ENCODE results near the gene APBA2. TPM values are rescaled to one million over a fixed set of nuclear protein-coding genes. Genes with fewer than 3 reads are reported as not detected.

Gene APBA2
- total RNA-seq, 1 experiment from 2014 or later = 0.31 TPM

DNA sequence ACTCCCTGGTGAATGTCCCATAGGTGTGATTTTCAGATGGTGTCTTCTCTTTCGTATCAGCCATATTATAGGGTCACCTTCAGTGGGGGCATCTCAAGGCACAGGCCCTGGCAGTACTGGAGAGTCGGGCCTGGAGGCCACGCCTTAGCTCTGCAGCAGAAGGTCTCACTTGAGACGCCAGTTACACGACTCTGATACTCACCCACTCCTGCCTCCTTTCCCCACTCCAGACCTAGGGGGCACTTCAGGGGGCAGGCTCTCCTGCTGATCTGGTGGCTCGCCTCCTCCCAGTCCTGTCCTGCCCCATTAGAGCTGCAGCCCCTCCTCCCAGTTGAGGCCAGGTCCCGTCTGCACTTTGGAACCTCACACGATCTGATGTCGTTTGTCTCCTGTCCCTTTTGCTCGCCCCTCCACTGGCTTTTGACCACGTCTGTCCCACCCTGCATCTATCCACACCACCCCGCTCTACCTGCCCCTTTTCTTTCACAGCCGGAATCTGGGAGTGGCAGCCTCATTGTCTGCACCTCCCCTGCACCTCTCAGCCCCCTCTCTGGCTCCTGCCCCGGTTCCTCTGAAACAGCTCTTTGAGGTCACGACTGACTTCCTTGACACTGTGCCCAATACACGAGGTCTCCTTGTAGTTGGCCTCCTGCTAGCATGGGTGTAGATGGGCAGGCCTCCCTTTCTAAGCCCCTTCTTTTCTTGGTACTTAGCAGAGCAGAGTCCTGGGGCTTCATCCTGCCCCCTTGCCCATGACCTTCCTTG is 201.9 kb downstream of the APBA2 start:
- ChIA-PET POLR2A (no interaction called here), CTCF (no interaction called here)
- BruUV-seq (replicated peaks) = no TSS peak
- no peaks in the 10 kb centered on the region for H3K36me3 ChIP-seq (ENCODE audit: control insufficient read depth, insufficient read depth, low read length)
- no peaks in the 10 kb centered on the region for H3K4me1 ChIP-seq (ENCODE audit: control insufficient read depth, insufficient read depth, low read length)
- H3K4me3 ChIP-seq (ENCODE audit: low read depth in 2 of 2, low read length in 2 of 2) = no peak overlapping the region
- ATAC-seq (no peak), DNase-seq (ENCODE audit: low read depth, low spot score) (no peak)
- TF ChIP-seq, protein P1, sequence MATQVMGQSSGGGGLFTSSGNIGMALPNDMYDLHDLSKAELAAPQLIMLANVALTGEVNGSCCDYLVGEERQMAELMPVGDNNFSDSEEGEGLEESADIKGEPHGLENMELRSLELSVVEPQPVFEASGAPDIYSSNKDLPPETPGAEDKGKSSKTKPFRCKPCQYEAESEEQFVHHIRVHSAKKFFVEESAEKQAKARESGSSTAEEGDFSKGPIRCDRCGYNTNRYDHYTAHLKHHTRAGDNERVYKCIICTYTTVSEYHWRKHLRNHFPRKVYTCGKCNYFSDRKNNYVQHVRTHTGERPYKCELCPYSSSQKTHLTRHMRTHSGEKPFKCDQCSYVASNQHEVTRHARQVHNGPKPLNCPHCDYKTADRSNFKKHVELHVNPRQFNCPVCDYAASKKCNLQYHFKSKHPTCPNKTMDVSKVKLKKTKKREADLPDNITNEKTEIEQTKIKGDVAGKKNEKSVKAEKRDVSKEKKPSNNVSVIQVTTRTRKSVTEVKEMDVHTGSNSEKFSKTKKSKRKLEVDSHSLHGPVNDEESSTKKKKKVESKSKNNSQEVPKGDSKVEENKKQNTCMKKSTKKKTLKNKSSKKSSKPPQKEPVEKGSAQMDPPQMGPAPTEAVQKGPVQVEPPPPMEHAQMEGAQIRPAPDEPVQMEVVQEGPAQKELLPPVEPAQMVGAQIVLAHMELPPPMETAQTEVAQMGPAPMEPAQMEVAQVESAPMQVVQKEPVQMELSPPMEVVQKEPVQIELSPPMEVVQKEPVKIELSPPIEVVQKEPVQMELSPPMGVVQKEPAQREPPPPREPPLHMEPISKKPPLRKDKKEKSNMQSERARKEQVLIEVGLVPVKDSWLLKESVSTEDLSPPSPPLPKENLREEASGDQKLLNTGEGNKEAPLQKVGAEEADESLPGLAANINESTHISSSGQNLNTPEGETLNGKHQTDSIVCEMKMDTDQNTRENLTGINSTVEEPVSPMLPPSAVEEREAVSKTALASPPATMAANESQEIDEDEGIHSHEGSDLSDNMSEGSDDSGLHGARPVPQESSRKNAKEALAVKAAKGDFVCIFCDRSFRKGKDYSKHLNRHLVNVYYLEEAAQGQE (IDR thresholded peaks at IDR 0.05; ENCODE audit: insufficient read depth in 1 of 2, low read depth in 2 of 2, low read length in 1 of 2) = no peak
- no peak for TF ChIP-seq POLR2AphosphoS5 (IDR thresholded peaks at IDR 0.05; ENCODE audit: low read depth, low read length)
- TF ChIP-seq TCF7L2 (IDR thresholded peaks at IDR 0.05; ENCODE audit: low read depth, low read length) = no peak
- no peak for TF ChIP-seq SIN3A (IDR thresholded peaks at IDR 0.05; ENCODE audit: borderline replicate concordance, insufficient read depth, low read depth, low read length)
- TF ChIP-seq, protein P2, sequence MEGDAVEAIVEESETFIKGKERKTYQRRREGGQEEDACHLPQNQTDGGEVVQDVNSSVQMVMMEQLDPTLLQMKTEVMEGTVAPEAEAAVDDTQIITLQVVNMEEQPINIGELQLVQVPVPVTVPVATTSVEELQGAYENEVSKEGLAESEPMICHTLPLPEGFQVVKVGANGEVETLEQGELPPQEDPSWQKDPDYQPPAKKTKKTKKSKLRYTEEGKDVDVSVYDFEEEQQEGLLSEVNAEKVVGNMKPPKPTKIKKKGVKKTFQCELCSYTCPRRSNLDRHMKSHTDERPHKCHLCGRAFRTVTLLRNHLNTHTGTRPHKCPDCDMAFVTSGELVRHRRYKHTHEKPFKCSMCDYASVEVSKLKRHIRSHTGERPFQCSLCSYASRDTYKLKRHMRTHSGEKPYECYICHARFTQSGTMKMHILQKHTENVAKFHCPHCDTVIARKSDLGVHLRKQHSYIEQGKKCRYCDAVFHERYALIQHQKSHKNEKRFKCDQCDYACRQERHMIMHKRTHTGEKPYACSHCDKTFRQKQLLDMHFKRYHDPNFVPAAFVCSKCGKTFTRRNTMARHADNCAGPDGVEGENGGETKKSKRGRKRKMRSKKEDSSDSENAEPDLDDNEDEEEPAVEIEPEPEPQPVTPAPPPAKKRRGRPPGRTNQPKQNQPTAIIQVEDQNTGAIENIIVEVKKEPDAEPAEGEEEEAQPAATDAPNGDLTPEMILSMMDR (IDR thresholded peaks at IDR 0.05) = no peak
- no peaks in the 10 kb centered on the region; the same call in 1 of the 2 replicates for H3K27me3 ChIP-seq (ENCODE audit: control insufficient read depth, insufficient read depth, low read length)
- intact Hi-C loops (cut with micrococcal nuclease; ENCODE audit: unreplicated experiment) = no loop called here
- no peaks in the 10 kb centered on the region for H3K9me3 ChIP-seq (ENCODE audit: control insufficient read depth, insufficient read depth, low read depth, low read length)
- in situ Hi-C loops (cut with HindIII; ENCODE audit: low pct_unique_long_range_greater_than_20kb, low sequenced_read_pairs) = no loop called here
- no peak overlapping the region for H3K27ac ChIP-seq (ENCODE audit: low read length)

DNA sequence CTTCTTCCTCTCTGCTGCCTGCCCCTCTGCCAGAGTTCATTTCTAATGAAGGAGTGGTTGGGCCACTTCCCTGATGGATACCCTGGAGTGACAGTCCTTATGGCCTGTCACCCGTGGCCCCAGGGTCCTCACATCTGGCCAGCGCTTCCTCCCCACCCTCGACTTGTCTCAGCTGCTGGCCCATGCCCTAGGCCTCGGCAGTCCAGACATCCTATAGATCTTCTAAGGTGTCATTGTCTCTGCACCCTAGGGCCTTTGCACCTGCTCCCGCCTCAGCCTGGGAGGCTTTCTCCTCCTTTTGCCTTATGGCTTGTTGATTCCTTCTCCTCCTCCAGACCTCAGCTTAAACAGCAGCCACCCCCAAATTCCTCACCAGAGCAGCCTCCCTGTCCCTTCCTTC is 202.9 kb downstream of the APBA2 start:
- TF ChIP-seq POLR2AphosphoS5 (IDR thresholded peaks at IDR 0.05; ENCODE audit: low read depth, low read length) = no peak
- TF ChIP-seq, protein P1 (IDR thresholded peaks at IDR 0.05; ENCODE audit: insufficient read depth in 1 of 2, low read depth in 2 of 2, low read length in 1 of 2) = no peak
- H3K36me3 ChIP-seq (ENCODE audit: control insufficient read depth, insufficient read depth, low read length) = no peaks in the 10 kb centered on the region
- in situ Hi-C loops (cut with HindIII; ENCODE audit: low pct_unique_long_range_greater_than_20kb, low sequenced_read_pairs) = no loop called here
- H3K27ac ChIP-seq (ENCODE audit: low read length) = no peak overlapping the region
- ChIA-PET POLR2A (interaction anchor here (0.6 kb wide), 1 partner anchor 11 kb away, joined by 11 read pairs; no protein-coding TSS in a partner anchor), CTCF (no interaction called here)
- ATAC-seq = no peak
- H3K27me3 ChIP-seq (ENCODE audit: control insufficient read depth, insufficient read depth, low read length) = no peaks in the 10 kb centered on the region; the same call in 1 of the 2 replicates
- H3K4me3 ChIP-seq (ENCODE audit: low read depth in 2 of 2, low read length in 2 of 2) = no peak overlapping the region
- intact Hi-C loops (cut with micrococcal nuclease; ENCODE audit: unreplicated experiment) = no loop called here
- no peak for DNase-seq (ENCODE audit: low read depth, low spot score)
- no peaks in the 10 kb centered on the region for H3K9me3 ChIP-seq (ENCODE audit: control insufficient read depth, insufficient read depth, low read depth, low read length)
- no peaks in the 10 kb centered on the region for H3K4me1 ChIP-seq (ENCODE audit: control insufficient read depth, insufficient read depth, low read length)
- no TSS peak for BruUV-seq (replicated peaks)
